ENCODE data around the gene ZNF804B.

Gene ZNF804B

DNA sequence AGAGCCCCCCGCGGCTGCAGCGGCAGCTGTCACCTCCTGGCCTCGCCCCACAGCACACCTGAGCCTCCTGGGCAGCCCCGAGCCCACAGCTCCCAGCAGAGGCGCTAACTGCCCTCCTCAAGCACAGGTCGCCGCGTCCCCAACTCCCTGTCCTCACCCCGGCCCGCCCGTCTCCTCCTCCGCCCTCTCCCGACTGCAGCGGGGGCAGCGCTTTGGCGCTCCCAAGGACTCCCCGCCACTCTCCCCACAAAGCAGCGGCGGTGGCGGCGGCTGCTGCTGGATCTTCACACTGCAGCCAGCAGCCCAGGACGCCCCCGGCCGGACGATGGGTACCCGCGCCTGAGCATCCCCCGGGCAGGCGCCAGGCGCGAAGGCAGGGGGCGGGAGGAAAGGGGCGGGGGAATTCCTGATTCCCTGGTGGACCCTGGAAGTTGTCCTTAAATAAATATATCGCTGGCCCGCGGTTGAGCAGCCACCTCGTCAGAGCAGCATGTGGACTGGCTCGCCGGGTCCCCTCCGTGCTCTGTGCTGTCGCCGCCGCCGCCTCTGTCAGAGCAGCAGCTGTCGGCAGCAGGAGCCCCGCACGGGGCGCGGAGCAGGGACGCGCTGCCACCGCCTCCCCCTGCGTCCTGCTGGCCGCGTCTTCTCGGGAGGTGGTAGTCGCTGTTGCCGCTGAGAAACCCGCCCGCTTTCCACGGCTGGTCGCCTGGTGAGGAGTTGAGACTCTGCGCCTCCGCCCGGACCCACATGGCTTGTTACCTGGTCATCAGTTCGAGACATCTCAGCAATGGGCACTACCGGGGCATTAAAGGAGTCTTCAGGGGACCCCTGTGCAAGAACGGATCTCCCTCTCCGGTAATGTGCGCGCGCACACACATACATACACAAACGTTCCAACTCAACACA, at the start of gene ZNF804B:
Gene ZNF804B (plus strand): TSS at position 471 of the 906 bp plus-strand sequence. CDS start 277 bp downstream, at position 748.
- Mint-ChIP-seq H3K27ac (no peak within 1 kb of the TSS), H3K4me3 (peak within 1 kb of the TSS; percentile 60), H3K4me1 (ENCODE audit: low read depth) (peaks cover 11% of the 10 kb centered on the region), H3K27me3 (peaks cover 48% of the 10 kb centered on the region), H3K36me3 (no peaks in the 10 kb centered on the region), H3K9me3 (ENCODE audit: low read depth) (no peaks in the 10 kb centered on the region)

DNA sequence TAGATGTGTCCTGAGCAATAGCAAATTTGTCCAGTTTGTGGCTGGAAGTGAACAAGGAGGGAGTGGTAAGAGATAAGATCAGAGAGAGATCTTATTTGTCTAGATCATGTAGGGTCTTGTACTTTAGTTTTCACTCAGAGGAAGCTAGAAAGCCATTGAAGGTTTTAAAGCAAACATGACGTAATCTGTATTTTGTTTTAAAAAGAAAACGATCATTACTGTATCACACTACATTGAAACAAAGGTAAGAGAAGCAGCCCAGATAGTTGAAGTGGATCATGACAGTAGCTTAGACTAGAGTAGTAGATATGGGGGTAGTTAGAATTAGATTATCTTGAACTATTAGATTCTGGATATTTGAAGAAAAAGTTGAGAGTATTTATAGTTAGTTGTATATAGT, 23.6 kb upstream of the ZNF804B start:
- Mint-ChIP-seq H3K36me3 (no peaks in the 10 kb centered on the region), H3K27ac (no peak overlapping the region), H3K4me1 (ENCODE audit: low read depth) (no peaks in the 10 kb centered on the region), H3K27me3 (peaks cover 2% of the 10 kb centered on the region), H3K9me3 (ENCODE audit: low read depth) (no peaks in the 10 kb centered on the region), H3K4me3 (no peak overlapping the region)

DNA sequence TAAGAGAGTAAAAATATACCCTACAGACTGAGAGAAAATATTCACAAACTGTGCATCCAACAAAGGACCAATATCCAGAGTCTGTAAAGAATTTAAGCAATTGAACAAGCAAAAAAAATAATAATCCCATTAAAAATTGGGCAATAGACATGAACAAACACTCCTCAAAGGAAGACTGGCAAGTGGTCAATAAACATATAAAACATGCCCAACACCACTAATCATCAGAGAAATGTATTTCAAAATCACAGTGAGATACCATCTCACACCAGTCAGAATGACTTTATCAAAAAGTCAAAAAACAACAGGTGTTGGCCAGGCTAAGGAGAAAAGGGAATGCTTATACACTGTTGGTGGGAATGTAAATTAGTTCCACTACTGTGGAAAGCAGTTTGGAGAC, 21.9 kb upstream of the ZNF804B start:
- no peaks in the 10 kb centered on the region for H3K4me1 Mint-ChIP-seq (ENCODE audit: low read depth)
- H3K27me3 Mint-ChIP-seq, result peaks cover 2% of the 10 kb centered on the region
- no peak overlapping the region for H3K27ac Mint-ChIP-seq
- no peaks in the 10 kb centered on the region for H3K9me3 Mint-ChIP-seq (ENCODE audit: low read depth)
- H3K4me3 Mint-ChIP-seq, result no peak overlapping the region
- H3K36me3 Mint-ChIP-seq, result no peaks in the 10 kb centered on the region

DNA sequence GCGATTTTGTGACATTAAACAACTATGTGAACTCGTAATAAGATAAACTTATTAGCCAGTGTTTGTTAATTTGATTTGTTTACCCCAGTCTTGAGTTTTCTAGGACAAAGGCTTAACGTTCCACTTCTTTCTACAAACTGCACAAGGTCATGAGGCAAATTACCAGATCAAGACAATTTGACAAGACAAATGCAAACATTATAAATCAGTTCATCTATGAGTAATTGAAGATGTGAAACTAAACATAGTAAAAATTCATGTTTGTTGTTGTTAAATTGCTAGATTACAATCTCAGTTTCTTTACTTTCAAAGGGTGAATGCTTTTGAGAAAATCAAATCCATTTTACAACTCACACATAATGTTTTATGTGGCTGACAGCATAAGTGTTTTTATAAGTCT, 13.4 kb upstream of the ZNF804B start:
- Mint-ChIP-seq H3K27ac (no peak overlapping the region), H3K4me1 (ENCODE audit: low read depth) (no peaks in the 10 kb centered on the region), H3K9me3 (ENCODE audit: low read depth) (no peaks in the 10 kb centered on the region), H3K27me3 (no peaks in the 10 kb centered on the region), H3K4me3 (no peak overlapping the region), H3K36me3 (no peaks in the 10 kb centered on the region)

DNA sequence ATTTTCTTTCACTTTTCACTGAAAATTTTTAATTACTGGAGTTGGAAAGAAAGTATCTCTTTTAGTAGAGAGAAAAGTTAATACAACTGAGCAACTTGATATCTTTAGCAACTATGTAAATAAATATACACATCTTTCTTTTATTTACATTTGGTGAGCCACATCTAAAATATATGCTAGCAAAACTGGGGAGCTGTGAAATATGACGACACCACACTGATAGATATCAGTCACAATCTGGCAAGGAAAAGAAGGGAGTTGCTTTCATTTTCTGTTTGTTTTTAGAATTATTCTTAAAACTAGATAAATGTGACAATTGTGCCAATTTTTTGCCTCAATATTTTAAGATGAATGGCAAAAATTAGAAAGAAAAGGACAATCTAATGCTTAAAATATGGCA, 2.7 kb upstream of the ZNF804B start:
- H3K4me3 Mint-ChIP-seq, result no peak overlapping the region
- H3K27ac Mint-ChIP-seq, result no peak overlapping the region
- H3K36me3 Mint-ChIP-seq, result no peaks in the 10 kb centered on the region
- H3K27me3 Mint-ChIP-seq, result peaks cover 46% of the 10 kb centered on the region
- peaks cover 11% of the 10 kb centered on the region for H3K4me1 Mint-ChIP-seq (ENCODE audit: low read depth)
- no peaks in the 10 kb centered on the region for H3K9me3 Mint-ChIP-seq (ENCODE audit: low read depth)

DNA sequence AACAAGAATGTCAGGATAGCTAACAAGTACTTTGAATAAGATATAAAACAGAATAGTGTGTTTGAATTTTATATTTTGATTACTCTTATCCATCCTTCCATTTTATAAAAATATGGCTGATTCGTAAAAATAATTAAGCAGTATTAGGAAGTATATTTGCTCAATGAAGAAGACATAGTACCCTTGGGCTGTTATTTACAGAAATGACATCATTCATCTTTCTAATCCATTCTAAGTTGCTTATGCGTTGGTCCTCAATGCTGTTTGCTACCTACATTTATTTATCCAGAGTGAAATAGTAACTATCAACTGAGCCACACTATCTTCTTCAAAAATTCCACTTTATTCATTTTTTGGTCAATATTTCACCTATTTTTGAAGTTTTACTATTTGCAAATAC, 2.1 kb upstream of the ZNF804B start:
- Mint-ChIP-seq H3K4me3 (no peak overlapping the region), H3K9me3 (ENCODE audit: low read depth) (no peaks in the 10 kb centered on the region), H3K36me3 (no peaks in the 10 kb centered on the region), H3K4me1 (ENCODE audit: low read depth) (peaks cover 11% of the 10 kb centered on the region), H3K27ac (no peak overlapping the region), H3K27me3 (peaks cover 49% of the 10 kb centered on the region)

DNA sequence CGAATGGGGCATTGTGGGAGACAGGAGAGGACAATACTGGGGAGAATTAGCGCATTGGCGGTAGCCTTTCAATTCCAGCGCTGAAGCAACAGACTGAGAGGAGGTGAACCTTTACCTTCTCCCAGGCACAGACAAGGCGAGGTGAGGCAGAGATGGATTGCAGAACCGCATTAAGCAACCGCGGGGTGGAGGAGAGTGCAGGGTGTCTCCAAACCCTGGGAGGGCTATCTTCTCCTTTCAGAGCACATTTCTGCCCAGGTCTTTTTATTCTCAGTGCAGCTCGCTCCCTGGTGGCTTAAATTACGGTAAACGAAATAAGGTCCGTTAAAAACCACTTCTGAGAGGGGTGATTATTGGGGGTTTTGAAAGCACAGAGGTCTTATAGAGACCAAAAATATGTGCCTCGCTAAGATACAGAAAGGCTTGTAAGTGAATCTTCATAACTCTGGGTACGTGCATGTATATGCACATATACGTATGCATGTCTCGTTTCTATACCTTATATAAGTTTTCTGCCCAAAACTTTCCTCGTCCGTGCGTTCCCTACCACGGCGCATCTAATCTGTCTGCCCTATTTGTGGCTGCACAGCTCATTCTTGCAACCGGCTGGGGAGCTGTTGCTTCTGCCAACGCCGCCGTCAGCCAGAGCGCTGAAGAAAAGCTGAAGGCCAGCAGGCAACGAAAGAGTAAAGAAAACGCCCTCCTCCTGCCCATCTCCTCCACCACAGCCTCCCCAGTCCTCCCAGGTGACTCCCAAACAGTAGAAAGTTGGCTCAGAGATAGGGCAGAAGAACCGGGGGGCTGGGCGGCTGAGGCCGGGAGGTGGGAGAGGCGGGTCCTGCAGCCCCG, 895 bp upstream of the ZNF804B start:
- Mint-ChIP-seq H3K4me1 (ENCODE audit: low read depth) (peaks cover 11% of the 10 kb centered on the region), H3K36me3 (no peaks in the 10 kb centered on the region), H3K27ac (no peak overlapping the region), H3K9me3 (ENCODE audit: low read depth) (no peaks in the 10 kb centered on the region), H3K27me3 (peaks cover 51% of the 10 kb centered on the region), H3K4me3 (peak overlapping the region; percentile 52)

DNA sequence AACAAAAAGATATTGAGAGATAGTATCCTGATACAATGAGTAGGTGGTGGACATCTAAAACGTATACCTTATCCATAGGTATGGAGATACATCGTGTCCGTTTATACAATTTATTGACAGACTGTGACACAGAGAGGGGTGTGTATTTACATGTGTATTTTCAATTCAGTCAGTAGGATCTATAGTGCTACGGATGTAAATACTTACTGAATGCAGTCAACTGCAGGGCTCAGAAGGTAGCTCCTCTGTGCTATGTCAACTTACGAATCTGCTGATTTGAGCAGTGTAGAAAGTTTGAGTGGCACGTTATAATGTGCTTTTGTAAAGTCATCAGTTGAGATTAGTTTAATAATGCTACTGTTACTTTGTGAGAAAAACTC, 626 bp downstream of the ZNF804B start:
- Mint-ChIP-seq H3K27me3 (peaks cover 45% of the 10 kb centered on the region), H3K9me3 (ENCODE audit: low read depth) (no peaks in the 10 kb centered on the region), H3K27ac (no peak overlapping the region), H3K36me3 (no peaks in the 10 kb centered on the region), H3K4me3 (peak overlapping the region; percentile 60), H3K4me1 (ENCODE audit: low read depth) (peaks cover 11% of the 10 kb centered on the region)

DNA sequence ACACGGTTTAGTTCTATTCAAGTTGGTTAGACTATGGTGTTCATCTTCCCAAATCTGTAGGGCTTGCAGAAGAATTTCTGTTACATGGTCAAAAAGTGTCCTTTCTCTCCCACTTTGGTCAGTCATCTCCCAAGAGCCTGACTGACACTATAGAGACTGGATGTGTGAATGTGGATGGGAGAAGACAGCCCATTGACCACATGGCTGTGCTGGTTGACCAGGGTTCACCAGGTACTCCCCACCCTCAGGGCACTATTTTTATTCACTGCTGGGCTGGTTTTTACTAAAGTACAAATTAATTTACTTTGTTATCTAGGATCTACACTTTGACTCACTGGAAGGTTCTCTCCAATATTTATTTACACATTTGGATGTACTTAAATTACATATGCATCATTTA, 2.3 kb downstream of the ZNF804B start:
- H3K4me3 Mint-ChIP-seq, result no peak overlapping the region
- H3K36me3 Mint-ChIP-seq, result no peaks in the 10 kb centered on the region
- H3K9me3 Mint-ChIP-seq (ENCODE audit: low read depth), result no peaks in the 10 kb centered on the region
- peaks cover 38% of the 10 kb centered on the region for H3K27me3 Mint-ChIP-seq
- no peak overlapping the region for H3K27ac Mint-ChIP-seq
- H3K4me1 Mint-ChIP-seq (ENCODE audit: low read depth), result peaks cover 11% of the 10 kb centered on the region

DNA sequence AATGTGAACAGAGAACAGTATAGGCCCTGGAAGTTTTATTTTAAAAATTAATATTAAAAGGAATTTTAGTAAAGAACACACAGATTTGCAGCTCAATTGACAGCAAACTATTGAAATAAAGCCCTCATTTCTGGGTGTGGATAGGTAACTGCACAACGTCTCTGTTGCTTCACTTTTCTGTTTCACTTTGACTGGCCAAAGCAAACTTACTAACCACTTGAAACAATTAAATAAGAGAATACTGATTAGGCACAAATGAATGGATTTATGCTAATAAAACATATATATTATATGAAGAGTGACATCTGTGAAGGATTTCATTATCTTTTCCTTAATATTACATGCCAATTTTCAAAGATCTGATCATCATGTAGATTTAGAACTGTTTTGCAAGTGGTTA, 11.9 kb downstream of the ZNF804B start:
- H3K4me3 Mint-ChIP-seq, result no peak overlapping the region
- H3K4me1 Mint-ChIP-seq (ENCODE audit: low read depth), result no peaks in the 10 kb centered on the region
- no peak overlapping the region for H3K27ac Mint-ChIP-seq
- no peaks in the 10 kb centered on the region for H3K36me3 Mint-ChIP-seq
- H3K27me3 Mint-ChIP-seq, result peaks cover 9% of the 10 kb centered on the region
- no peaks in the 10 kb centered on the region for H3K9me3 Mint-ChIP-seq (ENCODE audit: low read depth)

DNA sequence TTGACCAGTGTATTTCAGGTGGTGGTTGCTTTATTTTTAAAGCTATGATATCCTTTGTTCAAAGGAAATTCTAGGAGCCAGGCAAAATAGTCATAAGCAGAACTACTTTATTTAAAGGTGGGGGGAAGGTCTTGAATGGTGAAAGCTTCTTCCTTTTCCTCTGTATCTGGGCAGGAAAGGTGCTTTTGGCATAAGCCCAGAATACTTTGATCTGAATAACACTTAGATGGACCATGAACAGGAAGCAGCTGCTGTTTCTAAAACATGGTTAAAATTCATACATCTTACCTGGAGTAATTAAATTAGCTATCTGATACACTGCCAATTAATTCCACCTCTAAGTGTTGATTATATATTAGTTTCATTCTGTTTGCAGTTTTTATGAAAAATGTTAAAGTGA, 13.3 kb downstream of the ZNF804B start:
- Mint-ChIP-seq H3K4me3 (no peak overlapping the region), H3K27ac (no peak overlapping the region), H3K36me3 (no peaks in the 10 kb centered on the region), H3K9me3 (ENCODE audit: low read depth) (no peaks in the 10 kb centered on the region), H3K27me3 (peaks cover 2% of the 10 kb centered on the region), H3K4me1 (ENCODE audit: low read depth) (no peaks in the 10 kb centered on the region)

DNA sequence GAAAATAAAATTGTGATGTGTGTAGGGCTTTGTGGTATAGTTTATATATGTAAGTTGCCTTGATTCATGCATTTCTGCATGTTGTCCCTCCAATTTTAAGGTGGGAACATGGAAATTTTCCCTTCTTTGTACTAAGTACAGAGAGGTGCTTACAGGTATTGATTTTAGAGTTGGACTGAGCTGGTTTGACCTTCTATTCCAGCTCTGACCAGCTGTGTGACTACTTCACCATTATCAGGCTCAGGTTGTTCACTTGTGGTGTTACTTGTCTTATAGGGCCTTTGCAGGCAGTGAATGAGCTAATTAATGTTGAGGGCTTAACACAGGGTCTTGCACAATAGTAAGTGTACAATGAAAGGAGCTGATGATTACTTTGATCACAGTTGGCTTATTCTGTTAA, 16.3 kb downstream of the ZNF804B start:
- H3K27me3 Mint-ChIP-seq, result peaks cover 6% of the 10 kb centered on the region
- H3K36me3 Mint-ChIP-seq, result no peaks in the 10 kb centered on the region
- H3K27ac Mint-ChIP-seq, result no peak overlapping the region
- no peaks in the 10 kb centered on the region for H3K9me3 Mint-ChIP-seq (ENCODE audit: low read depth)
- no peak overlapping the region for H3K4me3 Mint-ChIP-seq
- H3K4me1 Mint-ChIP-seq (ENCODE audit: low read depth), result no peaks in the 10 kb centered on the region

DNA sequence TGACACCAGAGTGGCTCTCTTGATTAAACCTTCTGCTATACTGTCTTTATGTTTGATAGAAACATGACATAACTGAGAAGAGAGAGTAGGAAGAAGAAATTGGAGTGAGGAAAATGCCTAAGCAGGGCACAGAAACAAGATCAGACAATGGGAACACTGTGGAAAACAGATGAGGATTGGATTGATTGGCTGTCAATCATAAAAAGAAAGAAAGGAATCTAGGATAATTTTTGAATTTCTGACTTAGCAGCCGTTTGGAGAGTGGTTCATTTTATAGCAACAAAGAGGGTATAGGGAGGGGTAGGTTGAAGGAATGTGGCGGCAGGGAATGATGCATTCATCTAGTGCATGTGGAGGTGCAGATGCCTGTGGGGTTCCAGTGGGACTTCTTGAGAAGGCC, 28.3 kb downstream of the ZNF804B start:
- no peaks in the 10 kb centered on the region for H3K36me3 Mint-ChIP-seq
- H3K27me3 Mint-ChIP-seq, result peaks cover 2% of the 10 kb centered on the region
- no peaks in the 10 kb centered on the region for H3K9me3 Mint-ChIP-seq (ENCODE audit: low read depth)
- no peak overlapping the region for H3K4me3 Mint-ChIP-seq
- H3K4me1 Mint-ChIP-seq (ENCODE audit: low read depth), result no peaks in the 10 kb centered on the region
- no peak overlapping the region for H3K27ac Mint-ChIP-seq

DNA sequence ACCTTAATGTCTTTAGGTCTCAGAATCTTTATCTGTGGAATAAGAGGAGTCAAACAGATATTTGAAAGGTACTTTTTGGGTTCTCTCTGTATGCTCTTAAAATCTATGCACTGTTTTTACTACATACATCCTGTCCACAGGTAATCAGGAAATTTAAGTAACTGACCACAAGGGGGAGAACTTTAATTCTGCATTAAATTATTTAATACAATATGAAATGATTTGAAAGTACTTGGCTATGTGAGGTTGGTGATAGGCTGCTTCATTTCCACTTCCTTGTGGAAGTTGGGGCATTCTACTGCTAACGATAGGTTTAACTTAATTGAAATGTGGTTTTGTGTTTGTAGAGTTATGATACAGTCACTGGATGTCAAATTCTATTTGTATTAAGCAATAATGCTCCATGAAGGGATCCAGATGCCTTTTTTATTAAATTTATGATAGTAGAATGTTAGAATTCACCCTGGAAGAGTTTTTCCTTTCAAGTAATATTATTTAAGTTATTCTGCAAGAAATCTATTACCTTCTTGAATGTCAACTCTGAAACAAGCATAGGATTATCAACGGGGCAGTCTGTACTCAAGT, 30.1 kb downstream of the ZNF804B start:
- Mint-ChIP-seq H3K4me3 (no peak overlapping the region), H3K27ac (no peak overlapping the region), H3K27me3 (peaks cover 2% of the 10 kb centered on the region), H3K36me3 (no peaks in the 10 kb centered on the region), H3K4me1 (ENCODE audit: low read depth) (no peaks in the 10 kb centered on the region), H3K9me3 (ENCODE audit: low read depth) (no peaks in the 10 kb centered on the region)

DNA sequence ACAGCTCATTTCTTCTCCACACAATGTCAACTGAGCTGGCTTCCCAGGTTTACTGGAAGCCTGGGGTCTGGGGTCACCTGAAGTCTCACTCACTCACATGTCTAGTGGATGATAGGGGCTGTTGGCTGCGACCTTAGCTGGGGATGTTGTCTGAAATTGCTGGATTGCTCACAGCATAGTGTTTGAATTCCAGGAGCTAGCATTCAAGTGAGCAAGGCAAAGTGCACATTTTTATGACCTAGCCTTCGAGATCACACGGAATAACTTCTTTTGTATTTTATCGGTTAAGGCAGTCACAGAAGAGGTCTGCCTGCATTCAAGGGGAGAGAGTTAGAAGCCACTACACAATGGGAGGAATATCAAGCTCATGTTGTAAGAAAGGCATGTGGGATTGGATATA, 32.4 kb downstream of the ZNF804B start:
- Mint-ChIP-seq H3K4me1 (ENCODE audit: low read depth) (no peaks in the 10 kb centered on the region), H3K27me3 (peaks cover 2% of the 10 kb centered on the region), H3K27ac (no peak overlapping the region), H3K36me3 (no peaks in the 10 kb centered on the region), H3K4me3 (no peak overlapping the region), H3K9me3 (ENCODE audit: low read depth) (no peaks in the 10 kb centered on the region)
